WTC11 (cell line): Measurements from ENCODE around the gene KIFC1. TPM values are rescaled to one million over a fixed set of nuclear protein-coding genes. Genes with fewer than 3 reads are reported as not detected.

ENCODE experiments used
- ATF2 ChIP-seq: sonication (generic); formaldehyde crosslinking; IDR thresholded peaks from 2 replicates; pipeline ENCODE4 v1.8.1; 2022; ENCODE audit warnings: low read depth, missing genetic modification reagents, borderline replicate concordance
- ATF3 ChIP-seq: sonication (generic); formaldehyde crosslinking; conservative IDR thresholded peaks from 2 replicates; pipeline ENCODE4 v1.8.1; 2022; ENCODE audit warnings: mild to moderate bottlenecking, missing genetic modification reagents
- CBFB ChIP-seq: sonication (generic); formaldehyde crosslinking; IDR thresholded peaks from 2 replicates; pipeline ENCODE4 v1.8.1; 2022; ENCODE audit warnings: mild to moderate bottlenecking, low read depth, missing genetic modification reagents
- CDX4 ChIP-seq: fragments of 250-450 bp; sonication (Bioruptor Pico); IDR thresholded peaks from 2 replicates; pipeline ENCODE4 v1.9.0; 2021; ENCODE audit warnings: moderate library complexity, mild to moderate bottlenecking, inconsistent platforms, borderline replicate concordance
- CREB1 ChIP-seq: sonication (generic); formaldehyde crosslinking; IDR thresholded peaks from 2 replicates; pipeline ENCODE4 v1.8.0; 2023; ENCODE audit warnings: mild to moderate bottlenecking, missing genetic modification reagents
- EMX1 ChIP-seq: fragments of 250-450 bp; sonication (Bioruptor Pico); IDR thresholded peaks from 2 replicates; pipeline ENCODE4 v1.8.0; 2021; ENCODE audit warnings: mild to moderate bottlenecking
- ERG ChIP-seq: fragments of 250-450 bp; sonication (Bioruptor Pico); IDR thresholded peaks from 2 replicates; pipeline ENCODE4 v1.8.0; 2021; ENCODE audit warnings: mild to moderate bottlenecking
- FOXJ3 ChIP-seq: sonication (generic); formaldehyde crosslinking; IDR thresholded peaks from 2 replicates; pipeline ENCODE4 v1.9.0; 2021; ENCODE audit warnings: missing genetic modification reagents, mild to moderate bottlenecking, borderline replicate concordance
- FOXK1 ChIP-seq: sonication (generic); formaldehyde crosslinking; IDR thresholded peaks from 2 replicates; pipeline ENCODE4 v1.8.0; 2022; ENCODE audit warnings: mild to moderate bottlenecking, moderate library complexity, missing genetic modification reagents
- HMGA2 ChIP-seq: fragments of 250-450 bp; sonication (Bioruptor Pico); IDR thresholded peaks from 2 replicates; pipeline ENCODE4 v1.4.0; 2021; ENCODE audit warnings: mild to moderate bottlenecking, moderate library complexity
- JAZF1 ChIP-seq: fragments of 250-450 bp; sonication (Bioruptor Pico); IDR thresholded peaks from 2 replicates; pipeline ENCODE4 v1.9.0; 2021; ENCODE audit warnings: moderate library complexity, mild to moderate bottlenecking, inconsistent platforms
- JUN ChIP-seq: sonication (generic); formaldehyde crosslinking; IDR thresholded peaks from 2 replicates; pipeline ENCODE4 v1.8.0; 2023; ENCODE audit warnings: mild to moderate bottlenecking, missing genetic modification reagents
- MLX ChIP-seq: sonication (generic); formaldehyde crosslinking; IDR thresholded peaks from 2 replicates; pipeline ENCODE4 v1.8.1; 2023; ENCODE audit warnings: mild to moderate bottlenecking, missing genetic modification reagents, moderate library complexity
- MXD4 ChIP-seq: fragments of 250-450 bp; sonication (Bioruptor Pico); IDR thresholded peaks from 2 replicates; pipeline ENCODE4 v1.8.0; 2021; ENCODE audit warnings: mild to moderate bottlenecking, moderate library complexity, borderline replicate concordance
- NFE2L1 ChIP-seq: sonication (generic); formaldehyde crosslinking; IDR thresholded peaks from 2 replicates; pipeline ENCODE4 v1.8.1; 2023; ENCODE audit warnings: missing genetic modification reagents
- NFYB ChIP-seq: sonication (generic); formaldehyde crosslinking; conservative IDR thresholded peaks from 2 replicates; pipeline ENCODE4 v1.8.0; 2022; ENCODE audit warnings: low read depth, missing genetic modification reagents
- NR2C2 ChIP-seq: sonication (generic); formaldehyde crosslinking; IDR thresholded peaks from 2 replicates; pipeline ENCODE4 v1.8.0; 2022; ENCODE audit warnings: mild to moderate bottlenecking, missing genetic modification reagents
- SMAD3 ChIP-seq: sonication (generic); formaldehyde crosslinking; IDR thresholded peaks from 2 replicates; pipeline ENCODE4 v1.8.0; 2022; ENCODE audit warnings: missing genetic modification reagents, mild to moderate bottlenecking, borderline replicate concordance
- SOX15 ChIP-seq: fragments of 250-450 bp; sonication (Bioruptor Pico); IDR thresholded peaks from 2 replicates; pipeline ENCODE4 v1.9.0; 2021; ENCODE audit warnings: mild to moderate bottlenecking
- TCF7 ChIP-seq: sonication (generic); formaldehyde crosslinking; IDR thresholded peaks from 2 replicates; pipeline ENCODE4 v1.8.0; 2022; ENCODE audit warnings: mild to moderate bottlenecking, low read depth, missing genetic modification reagents, moderate library complexity
- TEAD4 ChIP-seq: sonication (generic); formaldehyde crosslinking; IDR thresholded peaks from 2 replicates; pipeline ENCODE4 v1.8.0; 2022; ENCODE audit warnings: mild to moderate bottlenecking, missing genetic modification reagents
- USF1 ChIP-seq: sonication (generic); formaldehyde crosslinking; IDR thresholded peaks from 2 replicates; pipeline ENCODE4 v1.8.0; 2022; ENCODE audit warnings: mild to moderate bottlenecking, missing genetic modification reagents
- ZBTB21 ChIP-seq: sonication (generic); formaldehyde crosslinking; IDR thresholded peaks from 2 replicates; pipeline ENCODE4 v1.8.1; 2023; ENCODE audit warnings: mild to moderate bottlenecking, missing genetic modification reagents, borderline replicate concordance
- ZNF138 ChIP-seq: sonication (generic); formaldehyde crosslinking; conservative IDR thresholded peaks from 2 replicates; pipeline ENCODE4 v1.8.1; 2022; ENCODE audit warnings: mild to moderate bottlenecking, moderate library complexity, missing genetic modification reagents
- ZNF281 ChIP-seq: sonication (generic); formaldehyde crosslinking; IDR thresholded peaks from 2 replicates; pipeline ENCODE4 v1.8.0; 2023; ENCODE audit warnings: mild to moderate bottlenecking, missing genetic modification reagents
- ZNF317 ChIP-seq: sonication (generic); formaldehyde crosslinking; IDR thresholded peaks from 2 replicates; pipeline ENCODE4 v1.8.1; 2023; ENCODE audit warnings: low read depth, mild to moderate bottlenecking, moderate library complexity, missing genetic modification reagents, borderline replicate concordance
- ZNF425 ChIP-seq: fragments of 250-450 bp; sonication (Bioruptor Pico); conservative IDR thresholded peaks from 2 replicates; pipeline ENCODE4 v1.9.0; 2021; ENCODE audit warnings: mild to moderate bottlenecking
- total RNA-seq: library from RNA; stranded (reverse); gene quantifications from 3 replicates; pipeline ENCODE4 v1.2.3, GENCODE V29; 2021

KIFC1 gene
- total RNA-seq, 1 experiment from 2014 or later, result 97.3 TPM

GRCh38 chr6:33417903-33418689, 26.5 kb downstream of the KIFC1 start, which contains the start of gene CUTA (continued):
- TF ChIP-seq ERG (CRISPR knock-in tag), result no peak
- TF ChIP-seq MLX (CRISPR knock-in tag), result no peak
- no peak for TF ChIP-seq ZNF317 (CRISPR knock-in tag)
- no peak for TF ChIP-seq ZNF425 (CRISPR knock-in tag)
- no peak for TF ChIP-seq CBFB (CRISPR knock-in tag)
- TF ChIP-seq ATF3 (CRISPR knock-in tag), result no peak
- TF ChIP-seq FOXJ3 (CRISPR knock-in tag), result no peak
- TF ChIP-seq TCF7 (CRISPR knock-in tag), result no peak
- TF ChIP-seq HMGA2 (CRISPR knock-in tag), result no peak
- TF ChIP-seq ATF2, result no peak
- TF ChIP-seq NFYB (CRISPR knock-in tag), result peak; percentile 73
- no peak for TF ChIP-seq TEAD4 (CRISPR knock-in tag)
- peak; percentile 100 for TF ChIP-seq USF1
- TF ChIP-seq NR2C2, result no peak
- no peak for TF ChIP-seq ZNF281 (CRISPR knock-in tag)
- TF ChIP-seq CDX4, result no peak
- TF ChIP-seq EMX1, result no peak
- no peak for TF ChIP-seq MXD4 (CRISPR knock-in tag)
- TF ChIP-seq FOXK1 (CRISPR knock-in tag), result peak; percentile 94
- TF ChIP-seq SMAD3, result no peak
- no peak for TF ChIP-seq ZBTB21
- TF ChIP-seq CREB1 (CRISPR knock-in tag), result no peak
- no peak for TF ChIP-seq JUN
- TF ChIP-seq NFE2L1, result 0 out of 2 replicates have a peak, but pooled peaks have one; percentile 15
- TF ChIP-seq ZNF138, result no peak
- no peak for TF ChIP-seq SOX15
- TF ChIP-seq JAZF1 (CRISPR knock-in tag), result no peak
